ENCODE results near the gene BTG1. TPM values are rescaled to one million over a fixed set of nuclear protein-coding genes. Genes with fewer than 3 reads are reported as not detected.

BTG1 gene
- total RNA-seq, 1 experiment from 2014 or later = 32.7 TPM

DNA sequence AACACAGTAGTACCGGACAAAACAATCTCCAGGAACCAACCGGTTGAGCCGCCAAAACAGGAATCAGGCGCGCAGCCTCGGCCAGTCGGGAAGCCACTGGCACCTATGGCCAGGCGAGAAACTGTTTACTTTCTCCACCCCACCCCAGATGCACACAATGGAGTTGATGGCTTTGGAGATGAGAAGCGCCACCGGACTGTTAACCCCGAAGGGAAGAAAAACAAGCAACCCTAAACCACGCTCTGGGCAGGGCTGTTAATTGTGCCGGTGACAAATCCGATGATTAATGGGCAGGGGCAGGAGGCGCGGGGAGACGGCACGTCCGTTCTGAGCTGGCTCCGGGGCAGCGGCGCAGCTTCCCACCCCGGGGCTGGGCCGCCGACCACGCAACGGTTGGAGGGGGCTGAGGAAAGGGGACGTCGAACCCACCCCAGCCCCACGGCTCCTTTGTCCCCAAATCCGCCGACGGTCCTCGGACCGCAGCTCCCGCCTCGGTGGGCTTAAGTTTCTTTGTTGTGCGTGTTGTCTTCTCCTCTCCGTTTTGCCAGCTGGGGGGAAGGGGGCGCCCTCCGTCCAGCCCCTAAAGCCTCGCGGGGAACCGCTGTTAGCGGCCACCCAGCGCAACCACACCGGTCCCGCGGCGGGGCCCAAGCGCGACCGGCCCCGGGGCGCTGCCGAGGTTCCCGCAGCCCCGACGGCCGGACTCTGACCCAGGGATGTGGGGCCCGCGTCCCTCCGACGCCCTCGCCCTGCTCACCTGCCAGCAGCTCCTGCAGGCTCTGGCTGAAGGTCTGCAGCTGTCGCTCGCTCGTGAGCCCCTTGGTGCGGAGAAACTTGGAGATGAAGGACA lies 790 bp downstream of the BTG1 start:
- H2BK5ac ChIP-seq (ENCODE audit: insufficient read length, low read length) = no peak overlapping the region
- no peak overlapping the region for H4K8ac ChIP-seq (replicated peaks; ENCODE audit: insufficient read length, low read depth, low read length)
- no peak overlapping the region for H3K56ac ChIP-seq (ENCODE audit: insufficient read length, low read depth, low read length)
- H3K9me3 ChIP-seq (ENCODE audit: control insufficient read depth, low read depth, low read length) = no peaks in the 10 kb centered on the region
- H3K4me1 ChIP-seq (ENCODE audit: insufficient read depth, low read length) = peaks cover 2% of the 10 kb centered on the region
- no peak overlapping the region for H3K27ac ChIP-seq (ENCODE audit: insufficient read length, low read depth, low read length)
- no CpG with 5 or more reads among the region's 69 CpGs for WGBS (ENCODE audit: extremely low coverage, insufficient read length, low lambda C conversion rate)
- H3T11ph ChIP-seq (ENCODE audit: low read length) = no peak overlapping the region
- no peaks in the 10 kb centered on the region for H4K20me1 ChIP-seq (ENCODE audit: control insufficient read depth, insufficient read depth, insufficient read length)
- H3K79me2 ChIP-seq (ENCODE audit: insufficient read depth, low read length) = peaks cover 28% of the 10 kb centered on the region; the same call in 1 of the 2 replicates
- no peak overlapping the region for H2AK5ac ChIP-seq (ENCODE audit: insufficient read length, low read length)
- H3K23me2 ChIP-seq (ENCODE audit: insufficient read length, low read depth, low read length, poor library complexity, severe bottlenecking) = peaks cover 14% of the 10 kb centered on the region
- TF ChIP-seq, protein P1, sequence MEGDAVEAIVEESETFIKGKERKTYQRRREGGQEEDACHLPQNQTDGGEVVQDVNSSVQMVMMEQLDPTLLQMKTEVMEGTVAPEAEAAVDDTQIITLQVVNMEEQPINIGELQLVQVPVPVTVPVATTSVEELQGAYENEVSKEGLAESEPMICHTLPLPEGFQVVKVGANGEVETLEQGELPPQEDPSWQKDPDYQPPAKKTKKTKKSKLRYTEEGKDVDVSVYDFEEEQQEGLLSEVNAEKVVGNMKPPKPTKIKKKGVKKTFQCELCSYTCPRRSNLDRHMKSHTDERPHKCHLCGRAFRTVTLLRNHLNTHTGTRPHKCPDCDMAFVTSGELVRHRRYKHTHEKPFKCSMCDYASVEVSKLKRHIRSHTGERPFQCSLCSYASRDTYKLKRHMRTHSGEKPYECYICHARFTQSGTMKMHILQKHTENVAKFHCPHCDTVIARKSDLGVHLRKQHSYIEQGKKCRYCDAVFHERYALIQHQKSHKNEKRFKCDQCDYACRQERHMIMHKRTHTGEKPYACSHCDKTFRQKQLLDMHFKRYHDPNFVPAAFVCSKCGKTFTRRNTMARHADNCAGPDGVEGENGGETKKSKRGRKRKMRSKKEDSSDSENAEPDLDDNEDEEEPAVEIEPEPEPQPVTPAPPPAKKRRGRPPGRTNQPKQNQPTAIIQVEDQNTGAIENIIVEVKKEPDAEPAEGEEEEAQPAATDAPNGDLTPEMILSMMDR (conservative IDR thresholded peaks at IDR 0.05) = peak; percentile 26; the same call in 2 of the 3 replicates
- H3K4me1 Mint-ChIP-seq = peaks cover 50 to 60% of the 10 kb centered on the region in 2 experiments
- peak overlapping the region; percentile 97 for H3K27ac Mint-ChIP-seq
- no peak overlapping the region for H2BK120ac ChIP-seq (ENCODE audit: low read depth, low read length, poor library complexity, severe bottlenecking)
- H3K18ac ChIP-seq (ENCODE audit: insufficient read length, low read depth, low read length) = peak overlapping the region; percentile 91
- H2AFZ ChIP-seq (ENCODE audit: low read length) = no peak overlapping the region
- no peak overlapping the region for H2BK20ac ChIP-seq (ENCODE audit: low read depth, low read length, poor library complexity, severe bottlenecking)
- no peaks in the 10 kb centered on the region for H3K27me3 ChIP-seq (ENCODE audit: insufficient read depth, low read length)
- no peak overlapping the region for H2BK15ac ChIP-seq (ENCODE audit: low read depth, low read length)
- H3K14ac ChIP-seq (ENCODE audit: insufficient read depth, low read length) = peak overlapping the region; percentile 90
- no peak overlapping the region for H3K23ac ChIP-seq (ENCODE audit: insufficient read length, low read depth, low read length)
- peak; percentile 45 for DNase-seq
- no peaks in the 10 kb centered on the region for H3K79me1 ChIP-seq (ENCODE audit: insufficient read depth, low read depth, low read length, poor library complexity, severe bottlenecking)
- H3K4me3 Mint-ChIP-seq = peak overlapping the region; percentile 89 to 98
- peaks cover 18 to 51% (median 36%) of the 10 kb centered on the region in 3 experiments for H3K36me3 Mint-ChIP-seq (ENCODE audit: insufficient read depth in 1 of 3, low read depth in 3 of 3)
- H4K5ac ChIP-seq (ENCODE audit: insufficient read length, low read depth, low read length) = peak overlapping the region; percentile 46
- H3K9ac ChIP-seq (ENCODE audit: extremely low read depth, insufficient read length, low read length) = peak overlapping the region; percentile 94
- peak overlapping the region; percentile 90 for H3K4me2 ChIP-seq (ENCODE audit: insufficient read depth, insufficient read length, low read length)
- H2BK12ac ChIP-seq (ENCODE audit: insufficient read length, low read depth, low read length) = no peak overlapping the region
- no peak overlapping the region for H4K91ac ChIP-seq (ENCODE audit: insufficient read length, low read depth, low read length)
- H3K27me3 Mint-ChIP-seq (ENCODE audit: low read depth) = no peaks in the 10 kb centered on the region; the same call in 1 of the 2 replicates
- H3K9me3 Mint-ChIP-seq = peaks cover 1 to 5% of the 10 kb centered on the region in 2 experiments; a peak in 3 of 5 replicates
- H3K4ac ChIP-seq (ENCODE audit: low read depth, low read length) = peak overlapping the region; percentile 13; the same call in 1 of the 2 replicates
